ENCODE measurements around the gene DNAJA2.
A peak's percentile ranks its signal among the peaks of the same experiment; 100 is the strongest.

The DNAJA2 gene

GRCh38 chr16:46996391-46996790 is 22.9 kb upstream of the DNAJA2 start:
- Histone ChIP-seq H4K20me1 (ENCODE audit: insufficient read depth, low read length, poor library complexity, severe bottlenecking) (no peaks in the 10 kb centered on the region), H3K79me2 (ENCODE audit: insufficient read depth, low read length) (no peaks in the 10 kb centered on the region), H3K4me2 (ENCODE audit: low read depth, low read length, poor library complexity, severe bottlenecking) (no peak overlapping the region), H2AFZ (ENCODE audit: low read length) (0 out of 2 replicates have a peak overlapping the region, but pooled peaks have one; percentile 27), H3F3A (ENCODE audit: low read depth) (no peaks in the 10 kb centered on the region), H3K4me3 (ENCODE audit: low read length, poor library complexity, severe bottlenecking) (no peak overlapping the region), H3K27me3 (ENCODE audit: insufficient read depth, low read length, poor library complexity, severe bottlenecking) (no peaks in the 10 kb centered on the region), H3K9ac (ENCODE audit: low read depth, low read length, poor library complexity, severe bottlenecking) (no peak overlapping the region), H3K9me3 (ENCODE audit: insufficient read depth, low read depth, low read length) (no peaks in the 10 kb centered on the region), H3K9me2 (replicated peaks; ENCODE audit: low read depth, low read length) (no peaks in the 10 kb centered on the region), H3K4me1 (ENCODE audit: insufficient read depth, low read length, poor library complexity, severe bottlenecking) (no peaks in the 10 kb centered on the region), H3K36me3 (ENCODE audit: insufficient read depth, low read length) (no peaks in the 10 kb centered on the region)
- TF ChIP-seq EZH2phosphoT487 (IDR thresholded peaks at IDR 0.05; ENCODE audit: borderline replicate concordance) (no peak), CTCF (conservative IDR thresholded peaks at IDR 0.05; ENCODE audit: low read length) (no peak)

- Histone ChIP-seq H3K79me2 (ENCODE audit: insufficient read depth, low read length) (no peaks in the 10 kb centered on the region), H2AFZ (ENCODE audit: low read length) (no peak overlapping the region), H3K4me2 (ENCODE audit: low read depth, low read length, poor library complexity, severe bottlenecking) (no peak overlapping the region), H3F3A (ENCODE audit: low read depth) (no peaks in the 10 kb centered on the region), H3K9ac (ENCODE audit: low read depth, low read length, poor library complexity, severe bottlenecking) (no peak overlapping the region), H3K4me3 (ENCODE audit: low read length, poor library complexity, severe bottlenecking) (no peak overlapping the region), H3K36me3 (ENCODE audit: insufficient read depth, low read length) (no peaks in the 10 kb centered on the region), H3K27me3 (ENCODE audit: insufficient read depth, low read length, poor library complexity, severe bottlenecking) (no peaks in the 10 kb centered on the region), H3K9me3 (ENCODE audit: insufficient read depth, low read depth, low read length) (no peaks in the 10 kb centered on the region), H4K20me1 (ENCODE audit: insufficient read depth, low read length, poor library complexity, severe bottlenecking) (no peaks in the 10 kb centered on the region), H3K4me1 (ENCODE audit: insufficient read depth, low read length, poor library complexity, severe bottlenecking) (no peaks in the 10 kb centered on the region), H3K9me2 (replicated peaks; ENCODE audit: low read depth, low read length) (no peaks in the 10 kb centered on the region)
- TF ChIP-seq EZH2phosphoT487 (IDR thresholded peaks at IDR 0.05; ENCODE audit: borderline replicate concordance) = no peak
- TF ChIP-seq CTCF (conservative IDR thresholded peaks at IDR 0.05; ENCODE audit: low read length) = no peak
These were observed 18.5 kb upstream of the DNAJA2 start for GRCh38 chr16:46991729-46992704.

GRCh38 chr16:46986896-46987295 is 13.4 kb upstream of the DNAJA2 start:
- Histone ChIP-seq H4K20me1 (ENCODE audit: insufficient read depth, low read length, poor library complexity, severe bottlenecking) (no peaks in the 10 kb centered on the region), H3K27me3 (ENCODE audit: insufficient read depth, low read length, poor library complexity, severe bottlenecking) (no peaks in the 10 kb centered on the region), H2AFZ (ENCODE audit: low read length) (no peak overlapping the region), H3K9ac (ENCODE audit: low read depth, low read length, poor library complexity, severe bottlenecking) (no peak overlapping the region), H3K9me2 (replicated peaks; ENCODE audit: low read depth, low read length) (no peaks in the 10 kb centered on the region), H3F3A (ENCODE audit: low read depth) (no peaks in the 10 kb centered on the region), H3K4me1 (ENCODE audit: insufficient read depth, low read length, poor library complexity, severe bottlenecking) (no peaks in the 10 kb centered on the region), H3K79me2 (ENCODE audit: insufficient read depth, low read length) (no peaks in the 10 kb centered on the region), H3K4me3 (ENCODE audit: low read length, poor library complexity, severe bottlenecking) (no peak overlapping the region), H3K9me3 (ENCODE audit: insufficient read depth, low read depth, low read length) (no peaks in the 10 kb centered on the region), H3K4me2 (ENCODE audit: low read depth, low read length, poor library complexity, severe bottlenecking) (no peak overlapping the region), H3K36me3 (ENCODE audit: insufficient read depth, low read length) (no peaks in the 10 kb centered on the region)
- no peak for TF ChIP-seq EZH2phosphoT487 (IDR thresholded peaks at IDR 0.05; ENCODE audit: borderline replicate concordance)
- TF ChIP-seq CTCF (conservative IDR thresholded peaks at IDR 0.05; ENCODE audit: low read length) = no peak

Measured in Loucy (cell line).